ENCODE measurements around the gene HDGFL2. TPM values are rescaled to one million over a fixed set of nuclear protein-coding genes. Genes with fewer than 3 reads are reported as not detected.
"Not testable (repeated sequence)": the region's sequence is repeated elsewhere in the genome, so short reads cannot be mapped to it uniquely, and the experiment has no call there.

HDGFL2 gene
- total and polyA plus RNA-seq, 4 donors, result 36.5 to 47.0 (median 38.8) TPM

DNA sequence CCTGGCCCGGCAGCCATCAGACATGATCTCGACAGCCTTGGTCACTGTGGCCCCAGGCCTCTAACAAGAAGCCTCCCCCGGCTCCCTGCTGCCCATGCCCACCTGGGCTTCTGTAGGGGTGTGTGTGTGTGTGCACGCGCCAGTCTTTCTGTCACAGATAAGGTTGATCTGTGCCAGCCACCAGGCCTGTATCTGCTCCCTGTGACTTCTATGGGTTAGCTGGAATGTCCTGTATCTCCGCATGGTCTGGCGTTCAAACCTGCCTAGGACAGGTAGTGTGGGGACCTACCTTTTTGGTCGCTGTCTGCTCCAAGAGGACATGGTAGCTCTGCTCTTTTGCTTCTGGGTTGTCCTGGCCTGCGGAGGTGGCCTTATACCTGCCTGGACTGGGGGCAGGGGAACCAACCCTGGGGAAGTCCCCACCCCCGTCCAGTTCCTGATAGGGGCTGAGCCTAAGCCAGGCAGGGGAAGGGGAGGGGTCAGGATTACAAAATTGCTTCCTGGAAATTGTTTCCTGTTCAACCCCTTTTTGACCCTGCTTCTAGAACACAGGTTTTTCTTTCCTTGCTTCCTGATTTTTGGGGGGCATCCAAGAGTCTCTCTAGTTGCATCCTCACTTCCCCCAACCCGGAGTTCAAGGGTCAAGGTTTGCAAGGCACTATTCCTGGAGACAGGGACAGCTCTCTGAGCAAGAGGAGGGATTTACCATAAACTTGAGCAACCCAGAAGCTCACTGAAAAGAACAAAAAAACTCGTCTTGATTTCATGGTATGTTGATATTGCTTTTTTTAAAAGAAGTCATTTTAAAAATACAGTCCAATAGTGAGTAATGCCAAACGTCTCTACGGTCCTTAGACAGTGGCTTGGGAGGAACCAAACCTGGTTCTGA is 67.8 kb downstream of the HDGFL2 start, which contains the start of gene LRG1:
Gene LRG1 (minus strand): TSS at position 344 of the 889 bp plus-strand sequence. CDS start 23 bp downstream, at position 321.
- Histone ChIP-seq H3K9me3 (ENCODE audit: control insufficient read depth in 4 of 4, insufficient read depth in 3 of 4, low read length in 3 of 4) (peaks cover 0 to 3% (median 2%) of the 10 kb centered on the region in 4 donors), H3K9ac (ENCODE audit: insufficient read depth in 1 of 2, low read length in 2 of 2) (no peak within 1 kb of the TSS), H3K27ac (ENCODE audit: low read depth in 1 of 2, low read length in 1 of 2) (peak within 1 kb of the TSS in 1 of 2 donors; percentile 70), H3K4me3 (peak within 1 kb of the TSS; percentile 6), H3K4me1 (ENCODE audit: control insufficient read depth in 5 of 5, insufficient read depth in 5 of 5, low read length in 5 of 5) (peaks cover 0 to 5% (median 0%) of the 10 kb centered on the region in 5 donors), H3K36me3 (ENCODE audit: control insufficient read depth in 4 of 4, insufficient read depth in 4 of 4, low read length in 4 of 4) (peaks cover 0 to 8% (median 0%) of the 10 kb centered on the region in 4 donors), H3K27me3 (ENCODE audit: control insufficient read depth in 3 of 3, insufficient read depth in 3 of 3, low read length in 2 of 3) (peaks cover 0 to 2% (median 0%) of the 10 kb centered on the region in 3 donors)
- ATAC-seq (ENCODE audit: insufficient read depth, low FRiP score) (peak; percentile 58), DNase-seq (peak in 2 of 3 donors; percentile 35 to 41)
- TF ChIP-seq, protein P1, sequence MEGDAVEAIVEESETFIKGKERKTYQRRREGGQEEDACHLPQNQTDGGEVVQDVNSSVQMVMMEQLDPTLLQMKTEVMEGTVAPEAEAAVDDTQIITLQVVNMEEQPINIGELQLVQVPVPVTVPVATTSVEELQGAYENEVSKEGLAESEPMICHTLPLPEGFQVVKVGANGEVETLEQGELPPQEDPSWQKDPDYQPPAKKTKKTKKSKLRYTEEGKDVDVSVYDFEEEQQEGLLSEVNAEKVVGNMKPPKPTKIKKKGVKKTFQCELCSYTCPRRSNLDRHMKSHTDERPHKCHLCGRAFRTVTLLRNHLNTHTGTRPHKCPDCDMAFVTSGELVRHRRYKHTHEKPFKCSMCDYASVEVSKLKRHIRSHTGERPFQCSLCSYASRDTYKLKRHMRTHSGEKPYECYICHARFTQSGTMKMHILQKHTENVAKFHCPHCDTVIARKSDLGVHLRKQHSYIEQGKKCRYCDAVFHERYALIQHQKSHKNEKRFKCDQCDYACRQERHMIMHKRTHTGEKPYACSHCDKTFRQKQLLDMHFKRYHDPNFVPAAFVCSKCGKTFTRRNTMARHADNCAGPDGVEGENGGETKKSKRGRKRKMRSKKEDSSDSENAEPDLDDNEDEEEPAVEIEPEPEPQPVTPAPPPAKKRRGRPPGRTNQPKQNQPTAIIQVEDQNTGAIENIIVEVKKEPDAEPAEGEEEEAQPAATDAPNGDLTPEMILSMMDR (IDR thresholded peaks at IDR 0.05; ENCODE audit: control extremely low read depth, extremely low read depth), result no peak
- 30 to 32% methylated on average over 13 to 14 of the region's 14 CpGs for WGBS, 2 donors

DNA sequence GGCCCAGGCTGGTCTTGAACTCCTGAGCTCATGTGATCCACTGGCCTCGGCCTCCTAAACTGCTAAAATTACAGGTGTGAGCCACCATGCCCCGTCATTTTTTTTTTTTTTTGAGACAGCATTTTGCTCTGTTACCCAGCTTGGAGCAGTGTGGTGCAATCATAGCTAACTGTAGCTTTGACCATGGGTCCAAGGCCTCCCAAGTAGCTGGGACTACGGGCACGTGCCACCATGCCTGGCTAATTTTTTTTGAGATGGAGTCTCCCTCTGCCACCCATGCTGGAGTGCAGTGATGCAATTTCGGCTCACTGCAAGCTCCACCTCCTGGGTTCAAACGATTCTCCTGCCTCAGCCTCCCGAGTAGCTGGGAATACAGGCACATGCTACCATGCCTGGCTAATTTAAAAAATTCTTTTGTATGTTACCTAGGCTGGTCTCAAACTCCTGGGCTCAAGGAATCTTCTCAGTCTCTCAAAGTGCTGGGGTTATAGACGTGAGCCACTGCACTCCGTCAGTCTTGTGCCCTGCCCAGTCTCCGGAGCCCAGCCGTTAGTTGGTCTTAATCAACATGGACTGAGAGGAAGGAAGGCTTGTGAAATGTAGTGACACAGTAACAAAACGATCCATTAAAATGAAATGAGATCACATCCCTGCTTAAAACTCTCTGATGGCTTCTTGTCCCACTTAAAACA is 69.2 kb downstream of the HDGFL2 start:
- H3K36me3 ChIP-seq (ENCODE audit: control insufficient read depth in 4 of 4, insufficient read depth in 4 of 4, low read length in 4 of 4), result peaks cover 0 to 8% (median 0%) of the 10 kb centered on the region in 4 donors
- TF ChIP-seq, protein P1 (IDR thresholded peaks at IDR 0.05; ENCODE audit: control extremely low read depth, extremely low read depth), result no peak
- no peak overlapping the region for H3K27ac ChIP-seq (ENCODE audit: low read depth in 1 of 2, low read length in 1 of 2)
- H3K9me3 ChIP-seq (ENCODE audit: control insufficient read depth in 4 of 4, insufficient read depth in 3 of 4, low read length in 3 of 4), result peaks cover 0 to 3% (median 2%) of the 10 kb centered on the region in 4 donors
- H3K27me3 ChIP-seq (ENCODE audit: control insufficient read depth in 3 of 3, insufficient read depth in 3 of 3, low read length in 2 of 3), result no peaks in the 10 kb centered on the region
- ATAC-seq (ENCODE audit: insufficient read depth, low FRiP score) (no peak), DNase-seq (no peak)
- H3K4me3 ChIP-seq, result no peak overlapping the region
- peaks cover 0 to 5% (median 0%) of the 10 kb centered on the region in 5 donors for H3K4me1 ChIP-seq (ENCODE audit: control insufficient read depth in 5 of 5, insufficient read depth in 5 of 5, low read length in 5 of 5)
- H3K9ac ChIP-seq (ENCODE audit: insufficient read depth in 1 of 2, low read length in 2 of 2), result no peak overlapping the region
- WGBS, 2 donors, result 35 to 60% methylated on average over 12 of the region's 12 CpGs

DNA sequence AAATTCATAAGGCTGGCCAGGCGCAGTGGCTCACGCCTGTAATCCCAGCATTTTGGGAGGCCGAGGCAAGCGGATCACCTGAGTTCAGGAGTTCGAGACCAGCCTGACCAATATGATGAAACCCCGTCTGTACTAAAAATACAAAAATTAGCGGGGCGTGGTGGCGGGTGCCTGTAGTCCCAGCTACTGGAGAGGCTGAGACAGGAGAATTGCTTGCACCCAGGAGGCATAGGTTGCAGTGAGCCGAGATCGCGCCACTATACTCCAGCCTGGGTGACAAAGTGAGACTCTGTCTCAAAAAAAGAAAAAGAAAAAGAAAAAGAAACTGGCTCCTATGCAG is 69.7 kb downstream of the HDGFL2 start:
- H3K27me3 ChIP-seq (ENCODE audit: control insufficient read depth in 3 of 3, insufficient read depth in 3 of 3, low read length in 2 of 3); DNase-seq; H3K36me3 ChIP-seq (ENCODE audit: control insufficient read depth in 4 of 4, insufficient read depth in 4 of 4, low read length in 4 of 4); H3K4me3 ChIP-seq; H3K4me1 ChIP-seq (ENCODE audit: control insufficient read depth in 5 of 5, insufficient read depth in 5 of 5, low read length in 5 of 5); ATAC-seq (ENCODE audit: insufficient read depth, low FRiP score); H3K9me3 ChIP-seq (ENCODE audit: control insufficient read depth in 4 of 4, insufficient read depth in 3 of 4, low read length in 3 of 4); H3K27ac ChIP-seq (ENCODE audit: low read depth in 1 of 2, low read length in 1 of 2); H3K9ac ChIP-seq (ENCODE audit: insufficient read depth in 1 of 2, low read length in 2 of 2): not testable (repeated sequence)
- 44 to 77% methylated on average over 12 of the region's 12 CpGs for WGBS, 2 donors

Data from lung (tissue), 12 donors.